HG03045 (cell line): Measurements from ENCODE around the gene RAB1B.

Experiments
- ATAC-seq: cut with Tn5 transposase; IDR thresholded peaks from one replicate; pipeline ENCODE4 v1.9.1; 2021; ENCODE audit warnings: mild to moderate bottlenecking, moderate library complexity; ENCODE audit not compliant: unreplicated experiment

RAB1B gene

GRCh38 chr11:66268244-66268951, at the start of gene RAB1B:
TSS of gene RAB1B (plus strand) at chr11:66268639. CDS start at chr11:66268680, 41 bp downstream.
- peak; percentile 79 for ATAC-seq

- no peak for ATAC-seq
These were observed 49.4 kb upstream of the RAB1B start for GRCh38 chr11:66218846-66219620.

- ATAC-seq, result no peak
These were observed 48.4 kb upstream of the RAB1B start for GRCh38 chr11:66219846-66220565.

- ATAC-seq, result no peak
These were observed 47.9 kb upstream of the RAB1B start for GRCh38 chr11:66220566-66220935.

- ATAC-seq, result no peak
These were observed 47.4 kb upstream of the RAB1B start for GRCh38 chr11:66221012-66221411.

GRCh38 chr11:66221726-66222236, 46.7 kb upstream of the RAB1B start:
- ATAC-seq, result peak; percentile 16

- ATAC-seq, result peak; percentile 87
These were observed 45.9 kb upstream of the RAB1B start for GRCh38 chr11:66222358-66223149.

GRCh38 chr11:66224226-66224855, 44.1 kb upstream of the RAB1B start:
- no peak for ATAC-seq

- ATAC-seq, result no peak
These were observed 43.4 kb upstream of the RAB1B start for GRCh38 chr11:66225066-66225465.

- ATAC-seq, result no peak
These were observed 42.3 kb upstream of the RAB1B start for GRCh38 chr11:66226101-66226500.

GRCh38 chr11:66227700-66228099, 40.7 kb upstream of the RAB1B start:
- ATAC-seq, result no peak

- ATAC-seq, result no peak
These were observed 39.9 kb upstream of the RAB1B start for GRCh38 chr11:66228521-66228920.

GRCh38 chr11:66230156-66230555, 38.3 kb upstream of the RAB1B start:
- ATAC-seq, result no peak

- no peak for ATAC-seq
These were observed 37.5 kb upstream of the RAB1B start for GRCh38 chr11:66230978-66231377.

- no peak for ATAC-seq
These were observed 36.9 kb upstream of the RAB1B start for GRCh38 chr11:66231561-66231960.

GRCh38 chr11:66232769-66233168, 35.7 kb upstream of the RAB1B start:
- no peak for ATAC-seq

GRCh38 chr11:66233301-66233700, 35.1 kb upstream of the RAB1B start:
- ATAC-seq, result no peak

- ATAC-seq, result no peak
These were observed 33.3 kb upstream of the RAB1B start for GRCh38 chr11:66235141-66235540.

GRCh38 chr11:66237867-66238266, 30.6 kb upstream of the RAB1B start:
- ATAC-seq, result no peak

GRCh38 chr11:66238786-66239413, 29.5 kb upstream of the RAB1B start:
- no peak for ATAC-seq
